ENCODE measurements around the gene BCL7B.

DNA sequence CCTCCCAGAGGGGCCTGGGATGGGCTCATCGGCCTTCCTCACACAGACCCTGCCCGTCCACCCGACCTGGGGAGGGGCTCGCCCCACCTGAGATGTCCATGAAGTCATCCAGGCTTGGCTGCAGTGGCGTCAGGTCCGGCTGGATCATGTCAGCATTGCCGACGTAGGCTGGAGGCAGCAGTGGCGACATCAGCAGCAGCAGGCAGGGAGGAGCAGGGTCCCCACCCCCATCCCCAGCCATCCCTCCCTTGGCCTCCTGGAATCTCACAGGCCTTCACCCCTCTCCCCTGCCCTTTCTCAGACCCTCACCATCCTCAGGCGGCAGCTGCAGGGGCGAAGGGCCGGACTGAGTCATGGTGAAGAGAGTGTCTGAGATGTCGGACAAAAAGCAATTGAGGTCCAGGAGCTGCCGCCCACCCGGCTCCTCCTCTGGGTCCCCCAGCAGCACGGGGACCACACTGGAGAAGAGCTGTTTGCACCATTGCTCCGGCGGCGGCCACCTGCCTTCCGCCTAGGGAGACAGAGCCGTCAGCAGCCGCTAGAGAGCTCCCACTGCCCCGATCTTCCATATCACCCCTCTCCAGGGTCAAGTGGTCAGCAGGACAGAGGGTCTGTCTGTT, 48.2 kb upstream of the BCL7B start:
- no peak for TF ChIP-seq POLR2A (IDR thresholded peaks at IDR 0.05; ENCODE audit: low read length)
- TF ChIP-seq GATA1 (IDR thresholded peaks at IDR 0.05; ENCODE audit: low read depth, low read length): no peak

Data from erythroblast (primary cell).